ENCODE results near the gene PLK4.

DNA sequence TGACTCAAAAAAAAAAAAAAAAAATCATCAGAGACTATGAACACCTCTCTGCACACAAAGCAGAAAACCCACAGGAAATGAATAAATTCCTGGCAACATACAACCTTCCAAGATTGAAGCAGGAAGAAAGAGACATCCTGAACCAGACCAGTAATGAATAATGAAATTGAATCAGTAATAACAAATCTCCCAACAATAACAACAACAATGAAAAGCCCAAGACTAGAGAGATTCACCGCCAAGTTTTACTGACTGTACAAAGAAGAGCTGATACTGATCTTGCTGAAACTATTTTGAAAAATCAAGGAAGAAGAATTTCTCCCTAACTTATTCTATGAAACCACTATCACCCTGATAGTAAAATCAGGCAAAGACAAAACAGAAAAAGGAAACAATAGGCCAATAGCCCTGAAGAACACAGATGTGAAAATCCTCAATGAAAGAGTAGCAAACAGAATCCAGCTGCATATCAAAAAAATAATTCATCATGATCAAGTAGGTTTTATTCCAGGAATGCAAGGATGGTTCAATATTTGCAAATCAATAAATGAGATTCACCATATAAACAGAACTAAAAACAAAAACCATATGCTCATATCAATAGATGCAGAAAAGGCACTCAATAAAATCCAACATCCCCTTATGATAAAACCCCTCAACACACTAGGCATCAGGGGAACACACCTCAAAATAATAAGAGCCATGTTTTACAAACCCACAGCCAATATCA, 31.0 kb upstream of the PLK4 start:
- TF ChIP-seq POLR2A (IDR thresholded peaks at IDR 0.05) (no peak), CTCF (IDR thresholded peaks at IDR 0.05) (no peak)
